ENCODE data around the gene EEA1. TPM values are rescaled to one million over a fixed set of nuclear protein-coding genes. Genes with fewer than 3 reads are reported as not detected.

EEA1 gene
- total and polyA plus RNA-seq, 2 of the 8 experiments (the other 6 are each of a cell fraction or from before 2014, with no cell fraction given) = 1.0 to 18.8 TPM

- no peak for TF ChIP-seq EP300 (IDR thresholded peaks at IDR 0.05; ENCODE audit: borderline replicate concordance in 1 of 2, low read depth in 2 of 2, low read length in 2 of 2)
- TF ChIP-seq TAF7 (optimal IDR thresholded peaks at IDR 0.05; ENCODE audit: borderline replicate concordance, low read depth, low read length) = no peak
- TF ChIP-seq TEAD4 (IDR thresholded peaks at IDR 0.05; ENCODE audit: low read depth, low read length) = no peak
Observed at GRCh38 chr12:92921877-92922276, 7.2 kb downstream of the EEA1 start (continued).

Measured in H1 (cell line).